Spinal cord (tissue), 10 donors: ENCODE results near the gene HMCN2. TPM values are rescaled to one million over a fixed set of nuclear protein-coding genes. Genes with fewer than 3 reads are reported as not detected.

ENCODE experiments used
- DNase-seq, 6 donors: peaks; one replicate each; pipeline versions ENCODE4 v3.0.0 to v3.0.0-alpha.2; 2013 to 2015; ENCODE audit warnings: low spot score in 6 of 6, low read depth in 4 of 6
- H3K27ac ChIP-seq: one replicate; pipeline ENCODE4 v1.5.1; 2013; ENCODE audit warnings: low read depth, low read length, control low read depth
- H3K27me3 ChIP-seq: one replicate; pipeline ENCODE4 v1.6.1; 2013; ENCODE audit warnings: low read length; ENCODE audit not compliant: control insufficient read depth, insufficient read depth
- H3K36me3 ChIP-seq: one replicate; pipeline ENCODE4 v1.6.1; 2013; ENCODE audit warnings: low read length; ENCODE audit not compliant: control insufficient read depth, insufficient read depth
- H3K4me1 ChIP-seq: one replicate; pipeline ENCODE4 v1.6.1; 2013; ENCODE audit warnings: low read length; ENCODE audit not compliant: control insufficient read depth, insufficient read depth
- H3K4me3 ChIP-seq: one replicate; pipeline ENCODE4 v1.5.1; 2013; ENCODE audit warnings: low read depth, low read length, control low read depth
- H3K9me3 ChIP-seq: one replicate; pipeline ENCODE4 v1.6.1; 2013; ENCODE audit warnings: low read length; ENCODE audit not compliant: control insufficient read depth, insufficient read depth
- WGBS: methylation state at CpG from one replicate; pipeline ENCODE4 v1.1.5; 2013; ENCODE audit warnings: missing lambda C conversion rate; ENCODE audit not compliant: insufficient coverage; 5-methylcytosine and 5-hydroxymethylcytosine counted together
- polyA plus RNA-seq, 2 donors: library from polyadenylated mRNA; unstranded; fragments of 120-200 nt; gene quantifications; one replicate each; pipeline ENCODE4 v1.2.1, GENCODE V29; 2013; ENCODE audit not compliant: insufficient read length in 2 of 2
- small RNA-seq: library from RNA; depleted of rRNA; stranded (forward); fragments of <200 nt; gene quantifications from one replicate; pipeline ENCODE3, GENCODE V24; 2014; ENCODE audit warnings: low replicate concordance
- total RNA-seq, 2 donors: library from RNA; depleted of rRNA in 1 of 2; stranded (reverse); fragments of 120-200 nt in 1 of 2; fragments of >200 nt in 1 of 2; gene quantifications; one replicate each; pipeline versions ENCODE4 v1.2.3 to v1.2.4, GENCODE V29; 2013 to 2014
- donor health status: healthy.

HMCN2 gene
- total and polyA plus RNA-seq, 4 donors: 0.88 to 5.9 (median 3.5) TPM

- Histone ChIP-seq H3K27me3 (peaks cover 75% of the 10 kb centered on the region), H3K9me3 (no peaks in the 10 kb centered on the region), H3K4me3 (no peak overlapping the region), H3K36me3 (peaks cover 20% of the 10 kb centered on the region), H3K4me1 (peaks cover 69% of the 10 kb centered on the region), H3K27ac (no peak overlapping the region)
- 53% methylated on average over 18 of the region's 19 CpGs for WGBS
- DNase-seq: no peak
These were observed 214.0 kb downstream of the HMCN2 start for GRCh38 chr9:130479587-130479986.

GRCh38 chr9:130480673-130481072 is 215.1 kb downstream of the HMCN2 start:
- H3K27ac ChIP-seq: no peak overlapping the region
- peaks cover 20% of the 10 kb centered on the region for H3K36me3 ChIP-seq
- no peak overlapping the region for H3K4me3 ChIP-seq
- H3K9me3 ChIP-seq: no peaks in the 10 kb centered on the region
- H3K4me1 ChIP-seq: peaks cover 61% of the 10 kb centered on the region
- no peak for DNase-seq
- peaks cover 76% of the 10 kb centered on the region for H3K27me3 ChIP-seq
- WGBS: 47% methylated on average over 16 of the region's 16 CpGs

GRCh38 chr9:130482463-130482862 is 216.9 kb downstream of the HMCN2 start:
- Histone ChIP-seq H3K4me1 (peaks cover 47% of the 10 kb centered on the region), H3K4me3 (no peak overlapping the region), H3K36me3 (peaks cover 15% of the 10 kb centered on the region), H3K27ac (no peak overlapping the region), H3K27me3 (peaks cover 61% of the 10 kb centered on the region), H3K9me3 (no peaks in the 10 kb centered on the region)
- DNase-seq: no peak
- WGBS: 56% methylated on average over 4 of the region's 5 CpGs

- peak in 1 of 6 donors; percentile 54 for DNase-seq
- WGBS: 23% methylated on average over 10 of the region's 16 CpGs
- Histone ChIP-seq H3K4me1 (peaks cover 37% of the 10 kb centered on the region), H3K4me3 (no peak overlapping the region), H3K36me3 (peaks cover 9% of the 10 kb centered on the region), H3K27ac (no peak overlapping the region), H3K9me3 (no peaks in the 10 kb centered on the region), H3K27me3 (peaks cover 53% of the 10 kb centered on the region)
These were observed 217.9 kb downstream of the HMCN2 start for GRCh38 chr9:130483371-130483971.

Small RNA genes lying within 50 kb of the gene (small RNA-seq; reads per million reads assigned to genes)
- gene RN7SL665P: 0.10 reads per million

Other genes starting within 250 kb of the HMCN2 start
- gene FNBP1, start 222.6 kb upstream of the HMCN2 start, total RNA-seq: 100 to 1,000 TPM in 1 of 2 donors, 10 to 100 TPM in 1; 47.8 to 105 TPM
- 10 to 100 TPM; 69.3 to 89.1 TPM for gene FNBP1, start 222.6 kb upstream of the HMCN2 start, polyA plus RNA-seq
- gene GPR107, start 211.9 kb upstream of the HMCN2 start, total RNA-seq: 10 to 100 TPM; 24.8 to 43.1 TPM
- gene GPR107, start 211.9 kb upstream of the HMCN2 start, polyA plus RNA-seq: 10 to 100 TPM; 45.4 to 46.6 TPM
- gene NCS1, start 93.4 kb upstream of the HMCN2 start, total RNA-seq: 10 to 100 TPM; 47.6 to 95.2 TPM
- 100 to 1,000 TPM; 196 to 197 TPM for gene NCS1, start 93.4 kb upstream of the HMCN2 start, polyA plus RNA-seq
- 100 to 1,000 TPM in 1 of 2 donors, 10 to 100 TPM in 1; 61.1 to 234 TPM for gene ASS1, start 179.2 kb downstream of the HMCN2 start, total RNA-seq
- 10 to 100 TPM; 40.2 to 64.7 TPM for gene ASS1, start 179.2 kb downstream of the HMCN2 start, polyA plus RNA-seq